Limb (tissue), 2 donors: ENCODE data around the gene AP2M1.

Source experiments
- DNase-seq, 2 donors: peaks; one replicate each; pipeline ENCODE4 v3.0.0-alpha.2; 2016; ENCODE audit errors: extremely low spot score in 2 of 2

Gene AP2M1

DNA sequence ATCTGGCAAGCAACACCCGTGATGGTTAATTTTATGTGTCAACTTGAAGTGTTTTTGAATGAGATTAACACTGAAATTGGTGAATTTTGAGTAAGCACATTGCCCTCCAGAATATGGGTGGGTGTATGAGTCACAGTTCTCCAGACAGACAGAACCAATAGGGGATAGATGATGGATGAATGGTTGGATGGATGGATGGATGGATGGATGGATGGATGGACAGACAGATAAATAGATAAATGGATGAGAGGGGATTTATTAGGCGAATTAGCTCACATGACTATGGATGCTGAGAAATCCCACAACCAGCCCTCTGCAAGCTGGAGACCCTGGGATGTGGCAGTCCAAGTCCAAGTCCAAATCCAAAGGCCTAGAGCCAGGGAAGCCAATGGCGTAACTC is 49.3 kb downstream of the AP2M1 start:
- no peak for DNase-seq

DNA sequence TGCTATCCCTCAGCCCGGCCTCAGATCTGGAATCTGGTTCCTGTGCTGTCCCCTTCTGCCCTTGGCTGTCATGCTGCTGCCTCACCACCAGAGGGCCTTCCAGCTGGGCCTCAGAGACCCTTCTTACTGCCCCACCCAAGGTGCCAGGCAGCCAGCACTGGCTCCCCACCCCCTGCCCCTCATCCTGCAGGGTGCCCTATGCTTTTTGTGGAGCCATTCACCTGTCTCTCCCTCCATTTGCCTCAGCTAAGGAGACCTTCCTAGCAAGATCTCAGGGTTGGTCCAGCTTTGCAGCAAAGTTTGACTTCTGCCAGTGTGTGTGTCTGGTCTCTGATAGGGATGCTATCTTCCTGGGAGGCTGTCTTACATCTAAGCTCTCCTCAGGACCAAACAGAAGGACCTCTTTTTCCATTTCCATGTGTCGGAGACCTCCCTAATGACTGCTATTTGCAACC is 52.9 kb downstream of the AP2M1 start:
- no peak for DNase-seq

DNA sequence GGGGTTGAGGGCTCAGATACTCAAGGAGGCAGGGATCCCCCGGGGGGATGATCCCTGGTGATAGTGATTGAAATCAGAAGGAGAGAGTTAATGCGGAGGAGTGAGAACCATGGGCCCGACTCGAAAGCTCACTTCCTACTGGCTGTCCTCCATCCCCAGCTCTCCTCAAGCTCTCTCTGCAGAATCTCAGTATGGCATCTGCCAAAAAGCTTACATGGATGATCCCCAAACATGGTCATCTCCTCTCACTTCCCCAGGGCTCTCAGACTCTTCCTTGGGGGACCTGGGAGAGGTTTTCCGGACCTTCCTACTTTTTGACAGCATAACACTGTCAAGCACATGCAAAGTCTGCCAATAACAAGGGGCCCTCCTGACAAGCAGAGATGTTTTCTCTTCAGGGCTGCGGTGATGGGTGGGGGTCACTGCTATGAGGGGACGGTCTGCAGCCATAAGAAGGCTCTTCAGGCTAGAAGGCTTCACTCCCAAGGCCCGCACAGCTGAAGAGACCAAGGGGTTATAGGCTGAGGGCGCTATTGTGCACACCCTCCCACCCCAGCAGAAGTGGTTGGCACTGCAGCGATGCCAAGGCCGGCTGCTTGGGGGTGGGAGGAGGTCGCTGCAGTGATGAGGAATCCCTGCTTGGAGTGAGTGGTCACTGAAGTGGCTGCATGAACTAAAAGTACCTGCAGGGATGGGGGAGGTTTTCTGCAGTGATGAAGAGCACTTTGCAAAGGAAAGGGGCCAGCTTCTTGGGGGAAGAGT is 53.9 kb downstream of the AP2M1 start:
- no peak for DNase-seq

DNA sequence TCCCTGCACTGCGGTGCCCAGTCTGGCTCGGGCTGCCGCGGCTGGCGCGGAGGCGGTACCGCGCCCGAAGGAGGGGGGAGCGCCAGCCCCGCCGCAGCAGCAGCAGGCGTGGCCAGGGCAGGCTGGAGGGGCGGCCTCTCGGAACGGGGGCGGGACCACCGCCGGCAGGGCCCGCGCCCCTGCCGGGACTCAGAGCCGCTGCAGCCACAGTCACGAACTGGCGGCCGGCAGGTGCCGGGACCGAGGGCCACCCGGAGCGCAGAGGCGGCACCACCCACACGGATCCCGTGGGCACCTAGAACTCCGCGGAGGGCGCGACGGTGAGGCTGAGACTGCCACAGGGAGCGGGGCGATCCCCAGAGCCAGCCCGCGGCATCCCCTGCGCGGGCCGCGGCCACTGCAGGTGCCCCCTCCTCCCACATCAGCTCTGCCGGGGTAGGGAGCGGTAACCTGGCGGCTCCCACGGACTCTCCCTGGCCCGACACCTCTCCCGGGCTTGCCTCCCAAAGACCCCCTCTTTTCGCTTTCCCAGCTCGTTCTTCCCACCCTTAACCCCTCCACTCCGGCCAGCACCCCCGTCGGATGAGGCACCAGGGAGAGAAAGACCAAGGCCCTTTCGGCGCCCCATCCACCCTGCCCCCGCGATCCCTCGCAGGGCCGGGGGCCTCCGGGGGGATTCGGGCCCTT is 54.9 kb downstream of the AP2M1 start, which contains the start of gene VWA5B2:
VWA5B2 (plus strand) TSS at position 192 of the 687 bp plus-strand sequence. CDS start 944 bp downstream, outside the sequence.
- DNase-seq: peak; percentile 38 to 77

DNA sequence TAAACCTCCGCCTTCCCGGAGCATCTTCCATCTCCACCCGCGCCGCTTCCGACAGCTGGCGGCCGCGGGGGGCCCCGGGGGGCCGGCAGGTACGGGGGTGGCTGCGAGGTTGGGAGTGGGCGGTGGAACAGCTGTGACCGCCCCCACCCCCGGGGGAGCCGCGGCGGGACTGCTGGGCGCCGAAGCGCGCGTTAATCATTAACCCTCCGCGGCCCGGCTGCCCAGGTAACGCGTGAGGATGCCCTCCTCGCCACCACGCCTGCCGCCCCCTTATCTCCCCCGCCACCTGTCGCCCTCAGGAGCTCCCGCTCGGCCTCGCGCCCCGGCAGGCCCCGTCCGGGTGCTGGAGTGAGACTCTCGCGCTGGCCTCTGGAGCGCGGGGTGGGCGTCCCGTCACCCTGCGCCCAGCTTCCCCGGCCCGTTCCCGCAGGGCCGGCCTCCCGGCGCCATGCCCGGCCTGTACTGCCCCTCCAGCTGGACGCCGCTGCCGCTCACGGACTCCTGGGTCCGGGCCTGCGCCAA is 55.5 kb downstream of the AP2M1 start:
- DNase-seq: no peak

DNA sequence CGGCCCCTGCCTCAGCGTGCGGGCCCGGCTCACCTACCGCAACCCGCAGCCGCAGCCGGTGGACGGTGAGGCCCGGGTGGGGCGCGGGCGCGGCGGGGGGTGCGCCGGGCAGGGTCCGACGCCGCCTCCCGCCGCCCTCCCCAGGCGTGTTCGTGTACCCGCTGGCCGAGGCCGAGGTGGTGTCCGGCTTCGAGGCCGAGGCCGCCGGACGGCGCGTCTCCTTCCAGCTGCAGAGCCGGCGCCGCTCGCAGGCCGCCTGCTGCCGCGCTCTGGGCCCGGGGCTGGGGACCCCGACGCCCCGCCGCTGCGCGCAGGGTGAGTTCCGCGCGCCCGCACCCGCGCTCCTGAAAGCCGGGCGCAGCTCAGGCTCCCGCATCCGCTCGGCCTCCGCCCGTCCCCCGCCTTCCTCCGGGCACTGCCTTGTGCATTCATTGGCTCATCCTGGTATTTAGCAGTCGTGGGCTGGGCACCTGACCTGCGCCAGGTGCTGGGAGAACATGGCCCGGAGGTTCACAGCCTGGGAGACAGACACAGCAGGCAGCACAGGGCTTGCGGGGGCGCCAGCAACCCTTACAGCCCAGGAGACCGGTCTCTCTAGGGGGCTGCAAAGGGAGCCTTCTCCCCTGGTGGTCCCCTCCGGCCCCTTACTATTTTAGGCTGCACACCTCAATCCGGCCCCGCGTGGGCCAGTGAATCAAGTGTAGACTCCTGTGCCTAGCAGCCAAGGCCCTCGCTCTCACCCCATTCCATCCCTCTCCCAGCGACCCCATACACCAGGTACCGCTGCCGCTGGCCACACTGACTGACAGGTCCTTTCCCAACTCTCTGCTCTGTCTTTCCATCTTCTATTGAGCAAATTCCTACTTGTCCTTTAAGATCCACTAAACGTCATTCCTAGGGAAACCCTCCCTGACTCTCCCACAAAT is 56.2 kb downstream of the AP2M1 start:
- DNase-seq: no peak

DNA sequence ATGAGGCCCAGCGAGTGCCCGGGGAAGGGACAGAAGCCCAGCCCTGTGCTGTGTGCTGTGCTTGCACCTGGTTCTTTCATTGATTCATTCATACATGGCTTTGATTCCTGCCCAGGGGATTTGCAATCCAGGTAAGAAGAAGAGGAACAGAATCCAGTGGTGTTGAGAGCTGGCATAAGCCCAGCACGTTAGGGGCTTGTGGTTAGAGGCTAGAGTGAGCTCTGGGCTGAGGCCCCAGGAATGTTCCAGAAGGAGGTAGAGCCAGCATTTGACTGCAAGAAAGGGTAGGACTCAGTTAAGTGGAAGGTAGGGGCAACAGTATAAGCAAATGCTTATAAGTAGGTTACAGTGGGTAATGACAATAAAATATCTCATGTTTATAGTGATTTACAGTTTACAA is 57.0 kb downstream of the AP2M1 start:
- no peak for DNase-seq

DNA sequence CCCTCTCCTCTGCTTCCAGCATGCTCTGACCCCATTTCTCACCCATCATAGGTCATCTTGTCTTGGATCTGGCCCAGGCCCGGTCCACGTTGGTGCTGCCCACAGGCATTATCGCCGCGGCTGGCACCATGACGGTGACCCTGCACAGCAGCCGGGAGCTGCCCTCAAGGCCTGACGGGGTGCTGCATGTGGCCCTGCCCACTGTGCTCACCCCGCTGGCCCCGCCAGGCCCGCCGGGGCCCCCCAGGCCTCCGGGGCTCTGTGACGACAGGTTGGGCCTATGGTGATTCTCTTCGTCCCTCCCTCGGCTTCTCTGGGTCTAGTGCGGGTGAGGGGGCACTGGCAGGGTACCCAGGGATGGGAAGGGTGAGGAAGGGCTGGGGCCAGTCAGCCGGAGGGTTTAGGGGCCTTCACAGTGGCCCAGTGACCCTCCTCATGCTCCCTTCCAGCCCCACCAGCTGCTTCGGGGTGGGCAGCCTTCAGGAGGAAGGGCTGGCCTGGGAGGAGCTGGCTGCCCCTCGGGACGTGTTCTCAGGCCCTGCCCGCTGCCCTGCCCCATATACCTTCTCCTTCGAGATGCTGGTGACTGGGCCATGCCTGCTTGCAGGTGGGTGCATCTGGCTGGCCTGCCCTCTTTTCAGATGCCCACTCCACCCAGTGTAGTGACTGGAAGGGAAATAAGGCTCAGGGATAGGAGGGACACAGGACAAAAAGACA is 58.6 kb downstream of the AP2M1 start:
- DNase-seq: no peak
